ELR (cell line): Measurements from ENCODE around the gene TAP2.

Experiments
- DNase-seq: peaks from one replicate; pipeline ENCODE4 v3.0.0-alpha.2; 2015; ENCODE audit warnings: low read depth

Gene TAP2

DNA sequence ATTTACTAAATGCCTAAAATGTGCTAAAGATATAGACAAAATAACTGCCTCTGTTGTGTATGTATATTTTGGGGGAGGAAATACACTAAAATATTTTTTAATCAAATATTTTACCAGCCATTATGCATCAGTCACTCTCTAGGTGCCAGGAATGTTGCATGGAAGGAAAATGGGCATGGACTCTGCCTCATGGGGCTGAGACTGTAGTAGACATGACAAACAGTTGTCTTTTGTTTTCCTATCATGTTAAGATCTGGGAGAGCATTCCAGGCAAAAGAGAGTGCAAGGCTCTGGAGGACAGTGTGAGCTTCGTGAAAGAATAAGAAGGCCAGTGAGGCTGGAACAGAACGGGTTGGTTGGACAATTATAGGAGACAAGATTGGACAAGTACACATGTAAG is 48.2 kb downstream of the TAP2 start:
- peak; percentile 39 for DNase-seq
